Adipose tissue (tissue), 3 donors: ENCODE data around the gene TEX22. TPM values are rescaled to one million over a fixed set of nuclear protein-coding genes. Genes with fewer than 3 reads are reported as not detected.

Source experiments
- H3K27ac ChIP-seq: one replicate; pipeline ENCODE4 v1.5.1; 2013; ENCODE audit warnings: low read depth, low read length
- WGBS, 3 donors: extraction: QIAGEN DNeasy Blood & Tissue Kit; methylation state at CpG; one replicate each; pipeline ENCODE4 v1.1.7; 2013; 5-methylcytosine and 5-hydroxymethylcytosine counted together
- polyA plus RNA-seq, 3 donors: library from polyadenylated mRNA; stranded (reverse); fragments of 200-250 nt; gene quantifications; one replicate each; pipeline ENCODE4 v1.2.3, GENCODE V29; 2013
- donor health status: healthy with polysubstance abuse.
- donor health status: Bipolar disorder and iron deficiency.
- donor health status: healthy.

The TEX22 gene
- polyA plus RNA-seq, 3 donors: 0.13 to 0.18 TPM; not detected in 1

DNA sequence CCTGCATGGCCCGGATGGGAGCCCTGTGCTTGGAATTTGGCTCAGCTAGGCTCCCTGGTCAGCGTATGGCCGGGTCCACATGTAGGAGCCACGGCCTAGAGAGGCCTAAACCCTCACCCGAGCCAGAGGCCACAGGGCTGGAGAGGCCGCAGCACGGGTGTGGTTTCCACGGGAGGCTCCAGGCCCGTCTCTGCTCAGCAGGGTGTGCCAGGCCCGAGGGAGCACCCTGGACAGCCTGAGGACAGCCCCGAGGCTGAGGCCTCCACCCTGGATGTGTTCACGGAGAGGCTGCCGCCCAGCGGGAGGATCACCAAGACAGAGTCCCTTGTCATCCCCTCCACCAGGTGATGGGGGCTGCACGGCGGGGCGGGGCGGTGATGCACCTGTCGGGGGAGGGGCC is 17.6 kb upstream of the TEX22 start:
- 79 to 91% (median 82%) methylated on average over 19 of the region's 19 CpGs for WGBS, 3 donors
- H3K27ac ChIP-seq: no peak overlapping the region

DNA sequence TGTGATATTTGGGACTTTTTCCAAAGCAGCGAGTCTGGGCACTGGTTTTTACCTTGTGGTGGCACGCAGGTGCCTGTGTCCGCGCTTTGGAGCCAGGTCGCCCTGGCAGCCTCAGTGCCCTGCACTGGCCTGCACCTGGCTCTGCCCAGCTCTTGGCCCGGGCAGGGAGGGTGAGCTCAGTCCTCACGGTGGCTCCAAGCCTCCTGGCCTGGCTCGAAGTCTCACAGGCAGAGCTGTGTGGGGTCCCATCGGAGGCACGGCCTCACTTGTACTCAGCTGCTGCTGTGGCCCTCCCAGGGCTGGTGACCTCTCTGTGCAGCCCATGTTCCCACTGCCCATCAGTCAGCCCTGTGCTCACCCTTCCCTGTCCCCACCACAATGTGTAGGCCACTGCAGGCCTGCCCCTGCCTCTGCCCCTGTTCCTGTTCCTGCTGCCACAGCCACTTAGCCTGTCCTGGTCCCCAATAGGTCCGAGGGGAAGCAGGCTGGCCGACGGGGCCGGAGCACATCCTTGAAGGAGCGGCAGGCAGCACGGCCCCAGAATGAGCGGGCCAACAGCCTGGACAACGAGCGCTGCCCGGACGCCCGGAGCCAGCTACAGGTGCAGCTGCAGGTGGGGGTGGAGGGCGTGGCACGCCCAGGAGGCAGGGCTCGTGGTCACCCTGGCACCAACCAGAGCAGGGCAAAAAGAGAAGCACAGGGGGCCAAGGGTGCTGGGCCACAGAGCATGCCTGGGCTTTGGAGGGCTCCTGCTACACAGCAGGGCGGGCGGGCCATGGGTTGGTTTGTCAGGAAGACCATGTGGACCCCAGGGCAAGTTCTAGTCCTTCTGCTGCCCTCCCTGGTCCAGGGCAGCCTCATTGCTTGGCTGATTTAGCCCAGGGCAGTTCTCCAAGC is 16.6 kb upstream of the TEX22 start:
- WGBS, 3 donors: 92% methylated on average over 26 to 27 of the region's 27 CpGs

DNA sequence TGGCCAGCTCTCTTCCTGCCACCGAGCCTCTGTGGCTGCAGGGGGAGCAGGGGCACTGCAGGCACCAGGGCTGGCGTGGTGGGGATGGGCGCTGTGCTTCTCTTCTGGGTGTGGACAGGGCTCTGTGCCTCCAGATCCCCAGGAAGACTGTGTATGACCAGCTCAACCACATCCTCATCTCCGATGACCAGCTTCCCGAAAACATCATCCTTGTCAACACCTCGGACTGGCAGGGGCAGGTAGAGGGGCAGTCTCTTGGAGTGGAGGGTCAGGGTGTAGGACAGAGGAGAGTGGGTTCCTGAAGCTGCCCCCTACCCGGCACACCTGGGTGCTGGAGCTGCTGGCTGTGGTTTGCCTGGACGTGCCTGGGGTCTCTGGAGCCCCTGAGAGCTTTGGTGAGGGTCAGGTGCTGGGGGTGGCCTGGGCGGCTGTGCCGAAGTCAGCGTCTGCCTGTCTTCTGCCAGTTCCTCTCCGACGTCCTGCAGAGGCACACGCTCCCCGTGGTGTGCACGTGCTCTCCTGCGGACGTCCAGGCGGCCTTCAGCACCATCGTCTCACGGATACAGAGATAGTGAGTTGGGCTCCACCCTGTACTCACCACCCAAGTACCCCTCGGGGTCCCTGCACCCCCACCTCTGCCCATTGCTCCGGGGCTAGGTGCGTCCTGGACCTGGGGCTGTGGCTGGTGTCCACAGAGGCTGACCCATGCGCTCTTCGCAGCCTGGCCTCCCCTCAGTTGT is 15.8 kb upstream of the TEX22 start:
- H3K27ac ChIP-seq: no peak overlapping the region
- 93 to 95% (median 94%) methylated on average over 25 to 26 of the region's 26 CpGs for WGBS, 3 donors

More for the DNA sequence above, 16.6 kb upstream of the TEX22 start:
- H3K27ac ChIP-seq: no peak overlapping the region

DNA sequence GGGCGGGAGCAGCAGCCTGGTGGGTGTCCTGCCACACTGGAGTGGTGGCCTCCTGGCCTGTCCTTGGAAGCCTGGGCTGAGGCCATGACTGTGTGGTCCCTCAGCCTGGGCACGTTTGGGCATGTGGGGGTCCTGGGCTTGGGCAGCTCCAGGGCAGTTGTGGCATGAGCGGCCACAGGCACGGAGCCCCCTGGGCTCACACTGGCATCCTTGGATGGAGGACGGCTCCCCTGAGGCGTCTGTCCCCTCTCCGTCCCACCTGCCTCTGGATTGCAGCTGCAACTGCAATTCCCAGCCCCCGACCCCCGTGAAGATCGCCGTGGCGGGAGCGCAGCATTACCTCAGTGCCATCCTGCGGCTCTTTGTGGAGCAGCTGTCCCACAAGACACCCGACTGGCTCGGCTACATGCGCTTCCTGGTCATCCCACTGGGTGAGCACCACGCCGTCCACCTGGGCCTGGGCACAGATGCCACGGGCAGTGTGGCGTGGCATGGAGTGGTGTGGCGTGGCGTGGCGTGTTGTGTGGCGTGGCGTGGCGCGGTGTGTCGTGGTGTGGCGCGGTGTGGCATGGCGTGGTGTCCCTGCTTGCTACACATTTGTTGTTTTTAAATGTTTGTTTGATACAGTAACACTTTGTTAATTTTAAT is 15.1 kb upstream of the TEX22 start:
- WGBS, 3 donors: 95 to 97% (median 96%) methylated on average over 32 of the region's 32 CpGs

DNA sequence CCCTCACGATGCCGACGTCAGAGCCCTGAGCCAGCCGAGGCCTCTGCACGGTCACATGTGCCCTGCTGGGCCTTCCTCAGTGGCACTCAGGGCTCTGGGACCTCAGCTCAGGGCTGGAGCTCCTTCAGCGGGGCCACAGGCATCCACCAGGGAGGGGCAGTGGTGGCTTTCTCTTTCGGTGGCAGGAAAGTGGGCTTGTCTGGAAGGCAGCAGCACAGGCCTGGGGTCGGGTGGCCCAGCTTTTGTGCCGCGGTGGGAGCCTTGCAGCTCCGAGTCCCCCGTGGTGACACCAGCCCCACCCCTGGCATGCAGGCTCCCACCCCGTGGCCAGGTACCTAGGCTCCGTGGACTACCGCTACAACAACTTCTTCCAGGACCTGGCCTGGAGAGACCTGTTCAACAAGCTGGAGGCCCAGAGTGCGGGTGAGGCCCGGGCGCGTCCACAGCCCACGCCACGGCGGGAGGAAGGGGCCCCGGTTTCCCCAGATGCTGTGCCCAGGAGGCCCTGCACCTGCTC is 14.2 kb upstream of the TEX22 start:
- 94 to 95% (median 94%) methylated on average over 23 of the region's 23 CpGs for WGBS, 3 donors
- H3K27ac ChIP-seq: no peak overlapping the region

More for the DNA sequence above, 15.1 kb upstream of the TEX22 start:
- H3K27ac ChIP-seq: no peak overlapping the region

DNA sequence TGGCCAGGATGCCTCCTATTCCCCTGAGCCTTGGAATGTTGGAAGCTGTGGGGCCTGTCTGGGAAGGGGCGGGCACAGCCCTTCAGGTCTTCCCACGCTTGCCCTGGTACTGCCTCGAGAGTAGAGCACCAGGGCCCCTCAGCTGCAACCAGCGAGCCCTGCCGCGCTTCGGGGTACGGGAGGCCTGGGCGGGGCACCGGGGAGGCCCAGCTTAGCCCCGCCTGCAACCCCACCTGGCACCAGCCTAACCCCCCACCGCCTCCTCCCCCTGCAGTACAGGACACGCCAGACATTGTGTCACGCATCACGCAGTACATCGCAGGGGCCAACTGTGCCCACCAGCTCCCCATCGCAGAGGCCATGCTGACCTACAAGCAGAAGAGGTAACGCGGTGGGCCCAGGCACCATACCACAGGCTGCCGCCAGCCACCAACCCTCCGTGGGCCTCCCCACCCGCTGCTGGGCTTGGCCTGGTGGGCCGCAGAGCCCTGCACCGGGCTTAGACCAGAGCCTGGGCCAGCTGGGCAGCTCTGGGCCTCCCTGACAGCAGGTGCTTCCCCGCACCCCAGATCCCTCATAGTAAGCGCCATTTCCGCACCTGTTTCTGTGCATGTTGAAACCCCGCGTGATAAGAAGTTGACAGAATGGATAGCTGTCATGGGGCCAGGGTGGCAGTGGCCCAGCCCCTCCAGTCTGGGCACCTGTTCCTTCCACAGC is 13.6 kb upstream of the TEX22 start:
- WGBS, 3 donors: 93 to 97% (median 96%) methylated on average over 28 to 29 of the region's 29 CpGs
- no peak overlapping the region for H3K27ac ChIP-seq

DNA sequence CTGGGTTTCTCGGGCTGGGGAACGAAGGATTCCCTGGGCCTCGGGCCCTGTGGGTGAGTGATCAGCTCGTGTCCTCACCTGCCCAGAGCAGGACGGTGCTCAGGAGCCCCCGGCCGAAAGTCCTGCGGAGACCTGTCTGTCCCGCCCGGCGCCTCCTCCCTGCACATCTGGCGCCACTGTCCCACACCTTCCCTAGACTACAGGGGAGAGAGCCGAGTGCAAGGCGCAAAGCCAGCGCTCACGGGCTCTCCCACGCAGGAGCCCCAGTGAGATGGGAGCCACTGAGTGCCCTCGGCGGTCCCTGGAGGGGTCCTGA is 13.1 kb upstream of the TEX22 start:
- WGBS, 3 donors: 93 to 96% (median 95%) methylated on average over 17 to 19 of the region's 19 CpGs
- H3K27ac ChIP-seq: no peak overlapping the region

DNA sequence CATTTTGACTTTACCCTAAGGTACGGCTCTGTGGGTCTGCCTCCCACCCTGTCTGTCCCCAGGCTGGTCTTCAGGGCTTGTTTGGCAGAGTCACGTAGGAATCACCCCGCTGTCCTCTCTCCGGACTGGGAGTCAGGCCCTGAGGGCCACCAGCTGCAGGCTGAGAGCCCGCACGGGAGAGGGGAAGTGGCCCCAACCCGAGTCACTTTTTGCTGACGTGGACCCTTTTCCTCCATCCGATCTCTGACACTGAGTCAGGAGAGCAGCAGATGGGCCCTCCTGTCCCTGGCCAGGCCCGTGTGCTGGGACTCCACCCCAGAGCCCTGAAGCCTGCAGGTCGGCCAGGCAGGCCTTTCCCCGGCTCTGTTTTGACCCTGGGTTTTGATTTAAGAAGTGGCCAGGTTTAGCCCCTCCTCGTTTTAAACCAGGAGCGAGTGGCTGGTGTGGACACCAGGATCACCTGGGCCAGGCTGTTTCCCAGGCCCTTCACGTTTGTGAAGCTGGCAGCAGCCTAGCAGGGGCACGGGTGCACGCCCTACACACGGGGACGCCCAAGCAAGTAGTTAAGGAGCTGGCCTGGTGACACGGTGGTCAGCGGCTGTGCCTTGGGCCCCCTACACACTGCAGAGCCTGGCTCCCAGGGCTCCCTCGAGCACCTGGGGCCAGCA is 12.5 kb upstream of the TEX22 start:
- WGBS, 3 donors: 89 to 94% (median 90%) methylated on average over 22 of the region's 22 CpGs
- no peak overlapping the region for H3K27ac ChIP-seq

DNA sequence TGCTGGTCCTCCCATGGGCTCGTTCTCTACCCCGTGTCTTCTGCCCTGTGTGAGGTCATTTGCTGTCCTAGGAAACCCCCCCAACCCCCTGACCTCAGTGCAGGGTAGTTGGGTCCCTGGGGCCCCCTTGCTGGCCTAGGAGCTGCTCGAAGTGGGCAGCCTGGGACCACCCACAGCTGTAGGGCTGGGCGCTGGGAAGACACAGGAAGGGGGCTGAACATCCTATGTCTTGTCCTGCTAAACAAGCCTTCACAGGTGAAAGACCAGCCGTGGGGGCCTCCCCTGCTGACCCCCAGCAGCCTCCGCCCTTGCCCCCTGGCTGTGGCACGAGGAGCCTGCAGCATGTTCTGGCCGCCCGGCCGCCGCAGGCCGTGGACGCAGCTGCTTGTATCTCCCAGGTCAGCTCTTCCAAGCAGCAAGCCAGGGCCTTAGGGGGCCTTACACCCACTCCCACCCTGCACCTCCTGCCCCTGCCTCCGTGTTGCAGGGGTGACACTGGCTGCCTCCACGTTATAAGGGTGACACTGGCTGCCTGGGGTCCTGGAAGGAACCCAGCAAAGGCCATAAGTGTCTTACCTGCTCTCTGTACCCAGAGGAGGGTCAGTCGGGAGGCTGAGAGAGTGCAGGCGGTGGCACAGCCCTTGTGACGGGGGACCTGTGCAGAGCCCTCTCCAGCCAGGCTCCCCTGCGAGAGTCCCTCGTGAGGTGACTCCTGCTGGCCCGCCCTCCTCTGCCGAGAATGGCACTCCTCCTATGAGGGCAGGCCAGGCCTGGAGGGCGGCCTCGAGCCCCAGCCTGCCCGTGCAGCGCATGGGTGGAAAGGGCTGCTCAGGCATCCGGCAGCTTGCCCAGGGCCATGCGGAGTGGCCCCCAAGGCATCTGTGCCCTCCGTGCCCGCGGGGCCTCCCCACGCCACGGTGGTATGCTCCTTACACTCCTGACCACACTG is 11.5 kb upstream of the TEX22 start:
- 93 to 94% (median 94%) methylated on average over 33 of the region's 33 CpGs for WGBS, 3 donors
- no peak overlapping the region for H3K27ac ChIP-seq

DNA sequence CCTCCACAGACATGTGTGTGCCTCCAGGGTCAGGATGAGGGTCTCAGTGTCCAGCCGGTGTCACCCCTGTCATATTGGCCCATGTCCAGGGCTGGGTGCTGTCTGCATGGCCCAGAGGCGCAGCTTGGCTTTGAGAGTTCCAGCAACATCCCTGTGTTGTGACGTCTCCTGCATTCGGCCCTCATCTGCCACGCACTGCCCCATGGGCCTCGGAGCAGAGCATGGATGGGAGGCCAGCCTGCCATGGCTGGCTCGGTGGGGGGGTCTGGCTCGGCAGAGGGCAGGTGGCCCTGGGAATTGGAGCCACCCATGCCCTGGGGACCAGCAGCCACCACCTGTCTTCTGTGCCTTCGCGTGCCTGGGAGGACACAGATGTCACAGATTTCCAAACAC is 10.8 kb upstream of the TEX22 start:
- 89 to 94% (median 89%) methylated on average over 10 of the region's 10 CpGs for WGBS, 3 donors
- H3K27ac ChIP-seq: no peak overlapping the region

DNA sequence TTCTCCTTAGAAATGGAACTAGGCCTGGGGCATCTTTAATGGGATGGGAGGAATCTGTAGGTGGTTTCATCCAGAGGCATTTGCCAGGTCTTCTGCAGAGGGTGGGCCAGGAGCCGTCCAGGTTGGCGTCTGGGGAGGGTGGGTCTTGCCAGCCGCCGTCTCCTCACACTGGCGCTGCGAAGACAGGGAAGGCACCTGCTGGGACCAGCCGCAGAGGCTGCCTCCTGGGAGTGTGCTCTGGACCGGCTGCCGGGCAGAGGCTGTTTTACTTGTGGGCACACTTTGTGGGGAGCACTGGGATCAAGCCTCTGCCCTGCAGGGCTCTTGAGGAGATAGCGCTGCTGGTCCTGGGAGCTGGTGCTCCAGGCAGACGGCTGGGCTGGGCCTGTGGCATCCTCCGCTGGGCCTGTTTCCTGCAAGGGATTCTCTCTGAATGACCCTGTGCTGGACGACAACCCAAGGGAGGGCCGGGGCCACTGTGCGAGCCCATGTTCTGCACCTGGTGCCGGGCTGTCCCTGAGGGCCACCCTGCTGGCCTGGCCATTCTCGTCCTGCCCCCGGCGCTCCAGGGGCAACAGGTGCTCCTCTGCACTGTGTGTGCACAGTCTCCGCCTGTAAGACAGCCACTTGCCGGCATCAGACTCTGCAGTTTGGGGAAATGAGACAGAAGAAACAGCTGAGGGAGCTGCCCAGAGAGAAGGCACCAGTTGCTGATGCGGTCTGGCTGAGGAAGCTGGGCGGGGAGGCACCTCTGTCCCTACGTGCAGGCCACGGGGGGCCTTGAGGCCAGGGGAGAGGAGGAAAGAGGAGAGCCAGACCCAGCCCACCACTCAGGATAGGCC is 10.0 kb upstream of the TEX22 start:
- no peak overlapping the region for H3K27ac ChIP-seq
- WGBS, 3 donors: 88 to 91% (median 90%) methylated on average over 24 to 25 of the region's 25 CpGs

DNA sequence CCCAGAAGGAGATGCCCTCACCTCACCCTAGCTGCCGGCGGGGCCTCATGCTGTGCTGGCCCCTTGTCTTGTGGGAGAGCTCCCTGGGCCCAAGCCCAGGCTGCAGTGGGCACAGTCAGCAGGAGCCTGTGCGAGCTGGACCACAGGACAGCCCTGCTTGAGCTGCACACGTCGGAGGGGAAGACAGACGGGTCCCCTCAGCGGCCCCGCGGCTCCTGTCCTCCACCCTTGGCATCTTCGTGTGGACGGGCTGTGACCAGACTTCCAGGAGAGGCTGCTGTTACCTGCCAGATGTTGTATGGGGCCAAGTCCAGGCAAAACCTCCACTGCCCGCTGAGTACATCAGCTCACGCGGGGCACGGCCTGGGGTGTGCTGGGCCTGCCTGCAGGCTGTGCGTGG is 9.4 kb upstream of the TEX22 start:
- no peak overlapping the region for H3K27ac ChIP-seq
- 84 to 92% (median 88%) methylated on average over 15 to 16 of the region's 16 CpGs for WGBS, 3 donors

DNA sequence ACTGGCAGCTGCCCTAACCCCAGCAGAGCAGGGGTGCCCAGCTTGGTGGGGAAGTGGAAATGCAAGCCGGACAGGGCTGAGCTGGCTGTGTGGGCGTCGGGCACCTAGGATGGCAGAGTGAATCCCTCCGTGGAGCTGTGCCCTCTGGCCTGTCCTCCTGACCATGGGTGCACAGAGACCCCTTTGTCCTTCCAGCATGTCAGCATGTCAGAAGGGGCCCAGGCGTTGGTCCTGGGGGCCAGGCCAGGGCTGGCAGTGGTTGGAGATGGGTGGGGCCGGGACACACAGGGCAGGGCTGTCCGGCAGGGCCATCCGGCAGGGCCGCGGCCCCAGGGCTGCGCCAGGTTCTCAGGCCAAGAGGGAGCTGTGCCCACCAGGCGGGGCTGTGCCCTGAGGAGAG is 8.8 kb upstream of the TEX22 start:
- 56 to 57% (median 57%) methylated on average over 12 of the region's 12 CpGs for WGBS, 3 donors
- H3K27ac ChIP-seq: no peak overlapping the region

DNA sequence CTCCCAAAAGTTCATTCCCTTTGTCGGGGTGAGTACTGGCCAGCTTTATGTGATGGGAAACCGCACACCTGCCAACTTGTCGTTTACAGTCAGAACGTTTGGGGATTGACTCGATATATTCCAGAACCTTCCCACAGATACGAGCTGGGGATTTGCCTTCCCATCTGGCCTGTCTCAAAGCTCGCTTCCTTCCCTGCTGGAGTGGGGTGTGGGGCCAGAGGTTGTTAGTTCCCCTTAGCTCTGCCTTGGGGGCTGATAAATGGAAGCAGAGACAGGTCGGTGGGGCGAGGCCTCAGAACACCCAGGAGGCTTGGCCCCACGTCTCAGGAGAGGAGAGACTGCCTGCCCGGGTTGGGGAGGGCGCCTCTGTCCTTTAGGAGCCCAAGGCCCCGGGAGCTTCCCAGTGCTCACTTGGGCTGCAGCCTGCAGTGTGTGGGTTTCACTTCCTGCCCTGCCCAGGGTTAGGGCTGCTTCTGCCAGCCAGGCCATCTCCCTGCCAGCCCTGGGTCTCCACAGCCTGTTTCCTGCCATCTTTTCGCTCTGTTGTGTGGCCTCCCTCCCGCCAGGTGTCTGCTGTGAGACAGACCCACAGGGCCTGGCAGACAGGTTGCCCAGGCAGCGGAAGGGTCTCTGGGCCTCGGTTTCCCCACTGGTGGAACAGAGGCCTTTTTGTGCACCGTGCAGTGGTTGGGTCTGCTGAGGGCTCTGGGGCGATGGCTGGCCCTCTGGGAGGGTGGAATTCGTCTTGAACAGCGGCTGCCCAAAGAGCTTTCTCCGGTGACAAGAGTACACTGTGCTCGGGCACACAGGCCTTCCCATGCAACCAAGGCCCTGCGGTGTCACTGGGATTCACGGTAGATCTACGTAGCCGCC is 8.1 kb upstream of the TEX22 start:
- WGBS, 3 donors: 62 to 69% (median 62%) methylated on average over 27 of the region's 27 CpGs
- no peak overlapping the region for H3K27ac ChIP-seq

DNA sequence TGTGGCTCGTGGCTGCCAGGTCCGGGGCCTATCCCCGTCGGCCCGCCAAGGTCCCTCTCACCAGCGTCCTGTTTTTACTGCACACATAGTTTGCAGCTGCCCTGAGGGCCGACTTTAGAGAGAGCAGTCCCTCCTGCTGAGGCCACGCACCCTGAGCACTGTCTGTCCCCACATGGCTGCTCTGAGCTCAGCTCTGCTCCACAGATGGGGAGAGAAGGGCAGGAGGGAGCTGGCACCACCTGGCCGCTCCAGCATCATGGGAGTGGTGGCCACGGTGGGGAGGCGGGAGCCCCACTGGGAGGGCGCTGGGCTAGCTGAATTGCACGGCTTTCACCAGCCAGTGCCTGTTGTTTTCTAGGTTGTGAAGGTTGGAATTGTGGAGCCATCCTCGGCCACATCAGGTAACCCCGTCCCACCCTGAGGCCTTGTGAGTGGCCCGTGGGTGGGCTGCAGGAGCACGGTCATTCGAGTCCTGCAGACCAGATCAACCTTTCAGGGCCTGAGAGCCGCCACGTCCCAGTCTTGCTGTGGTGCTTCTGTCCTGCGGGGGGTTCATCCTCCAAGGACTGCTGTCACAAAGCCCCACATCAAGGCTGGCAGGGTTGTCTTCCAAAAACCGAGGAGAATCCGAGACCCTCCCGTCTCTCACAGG is 7.4 kb upstream of the TEX22 start:
- no peak overlapping the region for H3K27ac ChIP-seq
- 89 to 92% (median 90%) methylated on average over 24 of the region's 24 CpGs for WGBS, 3 donors
